ENCODE measurements around the gene RSRC1. TPM values are rescaled to one million over a fixed set of nuclear protein-coding genes. Genes with fewer than 3 reads are reported as not detected.

RSRC1 gene
- total RNA-seq, 8 experiments from 2014 or later: 38.3 to 159 (median 45.1) TPM

DNA sequence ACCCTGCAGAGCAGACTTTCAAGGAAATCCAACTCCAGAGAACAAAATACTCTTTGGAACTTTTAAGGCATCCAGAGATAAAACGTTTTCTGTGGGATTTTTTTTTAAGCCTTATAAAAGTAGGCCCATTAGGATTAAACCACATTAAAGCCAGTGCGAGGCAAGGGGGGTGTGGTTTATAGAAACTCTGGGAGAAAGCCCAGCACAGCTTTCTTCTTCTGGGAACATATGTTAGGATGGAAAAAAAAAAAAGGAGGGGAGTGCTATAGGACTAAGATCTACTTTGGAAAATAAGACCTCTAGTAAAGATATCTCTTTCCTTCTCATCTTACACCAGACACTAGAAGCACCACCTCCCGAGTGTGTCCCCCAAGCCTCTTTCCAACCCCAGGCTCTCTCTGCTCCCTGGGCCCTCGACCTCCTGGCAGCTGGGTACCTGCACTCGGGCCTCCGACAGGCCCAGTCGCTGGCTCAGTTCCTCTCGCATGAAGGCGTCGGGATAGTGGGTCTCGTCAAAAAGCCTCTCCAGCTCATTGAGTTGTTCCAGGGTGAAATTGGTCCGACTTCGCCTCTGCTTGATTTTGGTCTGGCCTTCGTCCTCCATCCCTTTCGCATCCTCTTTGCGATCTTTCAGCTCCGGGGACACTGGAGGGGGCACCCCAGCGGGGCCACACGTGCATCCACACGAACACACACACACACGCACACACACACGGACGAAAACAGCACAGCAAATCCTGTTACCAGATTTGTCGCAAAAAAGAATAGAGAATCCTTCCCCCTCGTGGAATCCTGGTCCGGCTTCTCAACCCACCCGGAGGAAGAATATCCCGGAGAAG lies 7.4 kb upstream of the RSRC1 start:
- in situ Hi-C loops (cut with MboI; ENCODE audit: low pct_unique_long_range_greater_than_20kb in 2 of 9, low sequenced_read_pairs in 9 of 9, unreplicated experiment in 9 of 9): loop anchor here in 3 of 9 experiments (25.0 kb wide), 3 partner anchors 210 to 490 kb away; no protein-coding TSS in a partner anchor
- 14 to 93% (median 41%) methylated on average over 1 to 20 of the region's 28 CpGs for WGBS, 10 experiments
- Histone ChIP-seq H3K27ac (no peak overlapping the region), H3K4me1 (replicated peaks in 1 of 2) (peaks cover 4% of the 10 kb centered on the region in 2 donors), H3K4me3 (peak overlapping the region in 2 of 5 donors; percentile 15 to 49)
- no peak for ATAC-seq (replicated peaks in 6 of 8)

DNA sequence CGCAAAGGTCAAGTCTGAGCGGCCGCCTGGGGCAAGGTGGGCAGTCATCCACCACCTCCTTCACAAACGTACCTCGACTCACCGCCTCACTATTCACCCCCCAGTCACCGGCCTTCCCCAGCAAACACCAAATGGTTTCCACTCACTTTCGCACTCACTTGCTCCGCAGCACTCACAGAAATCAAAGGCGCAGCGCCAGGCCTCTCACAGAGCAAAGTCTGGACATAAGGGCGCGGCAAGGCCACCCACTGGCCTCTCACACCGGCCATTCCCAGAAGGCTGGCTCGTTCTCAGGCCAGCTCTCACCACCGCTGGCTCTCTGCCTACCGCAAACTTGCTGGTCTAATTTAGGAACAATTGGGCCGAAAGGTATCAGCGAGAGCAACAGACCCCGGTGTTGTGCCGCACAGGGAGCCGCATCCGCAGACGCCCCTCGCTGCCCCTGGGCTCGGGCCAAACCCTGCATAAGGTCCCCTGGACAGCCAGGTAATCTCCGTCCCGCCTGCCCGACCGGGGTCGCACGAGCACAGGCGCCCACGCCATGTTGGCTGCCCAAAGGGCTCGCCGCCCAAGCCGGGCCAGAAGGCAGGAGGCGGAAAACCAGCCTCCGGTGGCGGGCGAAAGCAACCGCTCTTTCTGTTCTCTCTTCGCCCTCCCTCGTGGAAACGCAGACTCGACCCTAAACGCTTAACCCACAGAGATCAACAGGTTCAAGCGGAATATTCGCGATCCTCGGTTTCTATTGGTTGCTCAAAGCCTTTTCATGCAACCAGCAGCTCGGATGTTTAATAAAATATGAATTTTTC lies 6.6 kb upstream of the RSRC1 start:
- in situ Hi-C loops (cut with MboI; ENCODE audit: low pct_unique_long_range_greater_than_20kb in 2 of 9, low sequenced_read_pairs in 9 of 9, unreplicated experiment in 9 of 9): loop anchor here in 3 of 9 experiments (25.0 kb wide), 3 partner anchors 209 to 491 kb away; no protein-coding TSS in a partner anchor
- ATAC-seq (replicated peaks in 6 of 8): peak in 1 of 8 experiments; percentile 5
- 0 to 78% (median 20%) methylated on average over 1 to 34 of the region's 52 CpGs; no CpG with 5 or more reads in 1 of the 10 experiments for WGBS, 10 experiments
- Histone ChIP-seq H3K4me1 (replicated peaks in 1 of 2) (peaks cover 3 to 4% of the 10 kb centered on the region in 2 donors), H3K27ac (no peak overlapping the region), H3K4me3 (peak overlapping the region; percentile 14 to 71 (median 17))

DNA sequence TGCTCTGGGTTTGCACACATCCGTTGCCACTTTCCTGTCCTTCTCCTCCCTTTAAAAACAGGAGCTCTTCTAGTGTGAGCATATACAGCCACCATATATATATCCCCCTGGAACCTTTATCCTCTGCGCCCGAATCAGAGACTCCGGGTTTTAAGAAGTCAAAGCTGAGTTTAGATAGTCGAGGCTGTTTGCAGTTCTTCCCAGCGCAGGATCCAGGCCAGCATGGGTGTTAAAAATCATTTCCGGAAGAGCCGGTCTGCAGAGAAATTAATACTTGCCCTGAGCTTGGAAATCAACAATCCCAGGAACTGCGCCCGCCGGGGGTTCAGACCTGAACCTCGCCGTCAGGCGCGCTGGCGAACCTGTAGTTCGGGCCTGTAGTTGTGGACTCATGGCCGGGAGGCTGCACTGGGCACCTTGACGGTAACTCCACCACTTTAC lies 6.0 kb upstream of the RSRC1 start:
- Histone ChIP-seq H3K4me1 (replicated peaks in 1 of 2) (peaks cover 0 to 4% of the 10 kb centered on the region in 2 donors), H3K4me3 (peak overlapping the region in 4 of 5 donors; percentile 15 to 71 (median 46)), H3K27ac (no peak overlapping the region)
- in situ Hi-C loops (cut with MboI; ENCODE audit: low pct_unique_long_range_greater_than_20kb in 2 of 9, low sequenced_read_pairs in 9 of 9, unreplicated experiment in 9 of 9): loop anchor here in 3 of 9 experiments (25.0 kb wide), 3 partner anchors 208 to 492 kb away; no protein-coding TSS in a partner anchor
- ATAC-seq (replicated peaks in 6 of 8): no peak
- 0 to 74% (median 29%) methylated on average over 1 to 14 of the region's 19 CpGs; no CpG with 5 or more reads in 2 of the 10 experiments for WGBS, 10 experiments

- in situ Hi-C loops (cut with MboI; ENCODE audit: low pct_unique_long_range_greater_than_20kb in 2 of 9, low sequenced_read_pairs in 9 of 9, unreplicated experiment in 9 of 9): loop anchor here in 3 of 9 experiments (25.0 kb wide), 3 partner anchors 208 to 492 kb away; no protein-coding TSS in a partner anchor
- Histone ChIP-seq H3K4me1 (replicated peaks in 1 of 2) (peaks cover 0 to 4% of the 10 kb centered on the region in 2 donors), H3K4me3 (peak overlapping the region in 4 of 5 donors; percentile 33 to 71 (median 46)), H3K27ac (no peak overlapping the region)
- WGBS, 10 experiments: 0 to 50% (median 30%) methylated on average over 1 to 5 of the region's 5 CpGs; no CpG with 5 or more reads in 1 of the 10 experiments
- ATAC-seq (replicated peaks in 6 of 8): no peak
Measured at GRCh38 chr3:158104431-158104921, 5.4 kb upstream of the RSRC1 start.

DNA sequence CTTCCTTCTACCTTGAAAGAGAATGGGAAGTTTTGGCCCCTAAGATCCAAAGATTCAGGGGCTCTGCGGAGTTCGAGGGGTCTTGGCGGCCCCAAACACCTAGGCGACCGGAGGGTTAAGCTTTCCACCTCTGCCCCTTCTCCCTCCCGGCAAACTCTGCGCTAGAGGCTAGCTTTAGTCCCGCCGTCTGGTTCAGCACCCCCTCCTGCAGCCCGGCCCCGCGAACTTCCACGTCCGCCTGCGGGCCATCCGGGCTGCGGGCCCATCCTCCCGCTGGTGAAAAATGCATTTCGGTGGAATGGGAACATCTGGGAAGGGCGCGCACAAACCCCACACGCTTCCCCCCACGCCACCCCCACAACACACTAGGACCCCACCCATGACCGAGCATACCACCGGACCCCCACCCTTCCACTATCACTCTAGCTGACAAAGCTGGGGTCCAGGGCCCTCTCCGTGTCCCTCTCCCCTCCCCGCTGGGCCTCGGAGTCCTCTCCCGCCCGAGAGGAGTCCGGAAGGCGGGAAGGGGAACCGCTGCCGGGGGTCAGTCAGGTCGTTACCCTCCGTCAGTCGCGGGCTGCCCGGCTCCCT lies 4.7 kb upstream of the RSRC1 start:
- peak overlapping the region; percentile 31 to 71 (median 44) for H3K4me3 ChIP-seq
- 0% methylated on average over 2 to 4 of the region's 39 CpGs; no CpG with 5 or more reads in 7 of the 10 experiments for WGBS, 10 experiments
- peak in 6 of 8 experiments; percentile 8 to 34 (median 14) for ATAC-seq (replicated peaks in 6 of 8)
- in situ Hi-C loops (cut with MboI; ENCODE audit: low pct_unique_long_range_greater_than_20kb in 2 of 9, low sequenced_read_pairs in 9 of 9, unreplicated experiment in 9 of 9): loop anchor here in 3 of 9 experiments (25.0 kb wide), 3 partner anchors 207 to 493 kb away; no protein-coding TSS in a partner anchor
- peaks cover 0 to 4% of the 10 kb centered on the region in 2 donors for H3K4me1 ChIP-seq (replicated peaks in 1 of 2)
- peak overlapping the region in 1 of 2 donors; percentile 79 for H3K27ac ChIP-seq

GRCh38 chr3:158105710-158106253 lies 4.1 kb upstream of the RSRC1 start:
- Histone ChIP-seq H3K4me1 (replicated peaks in 1 of 2) (peaks cover 0 to 5% of the 10 kb centered on the region in 2 donors), H3K4me3 (peak overlapping the region; percentile 31 to 71 (median 44)), H3K27ac (peak overlapping the region in 1 of 2 donors; percentile 79)
- peak in 6 of 8 experiments; percentile 11 to 40 (median 16) for ATAC-seq (replicated peaks in 6 of 8)
- in situ Hi-C loops (cut with MboI; ENCODE audit: low pct_unique_long_range_greater_than_20kb in 2 of 9, low sequenced_read_pairs in 9 of 9, unreplicated experiment in 9 of 9): loop anchor here in 3 of 9 experiments (25.0 kb wide), 3 partner anchors 207 to 493 kb away; no protein-coding TSS in a partner anchor
- 0 to 2% (median 0%) methylated on average over 1 to 10 of the region's 45 CpGs; no CpG with 5 or more reads in 4 of the 10 experiments for WGBS, 10 experiments

DNA sequence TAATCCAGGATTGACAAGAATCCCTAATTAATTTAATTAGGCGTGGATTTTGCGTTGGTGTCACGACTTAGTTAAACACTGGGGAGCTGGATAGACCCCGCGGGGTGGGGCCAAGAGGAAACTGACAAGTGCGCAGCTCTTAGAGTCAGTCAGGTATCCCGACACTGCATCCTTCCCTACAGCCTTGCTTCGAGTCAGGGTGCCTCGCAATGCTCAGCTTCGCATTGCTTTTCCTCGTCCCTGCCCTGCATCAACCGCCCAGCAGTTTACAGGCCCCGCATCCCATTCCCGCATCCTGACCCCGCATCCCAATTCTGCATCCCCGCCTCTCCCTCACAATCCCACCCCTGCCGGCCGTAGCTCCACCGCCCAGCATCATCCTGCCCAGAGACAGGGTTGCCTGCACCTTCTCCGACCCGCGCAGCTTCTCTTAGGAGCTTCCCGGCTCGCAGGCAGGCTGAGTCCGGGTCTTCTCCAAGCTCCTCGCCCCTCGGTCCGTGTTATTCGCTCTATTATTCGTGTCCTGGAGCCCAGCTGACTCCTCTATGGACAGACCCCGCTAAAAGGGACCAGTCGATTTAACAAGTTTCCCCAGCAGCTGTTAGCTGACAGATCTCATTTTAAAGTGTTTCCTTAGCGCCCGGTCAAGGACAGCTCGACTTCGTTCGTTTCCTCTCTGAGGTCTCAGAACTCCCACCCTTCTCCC lies 3.0 kb upstream of the RSRC1 start:
- in situ Hi-C loops (cut with MboI; ENCODE audit: low pct_unique_long_range_greater_than_20kb in 2 of 9, low sequenced_read_pairs in 9 of 9, unreplicated experiment in 9 of 9): loop anchor here in 3 of 9 experiments (25.0 kb wide), 3 partner anchors 205 to 495 kb away; no protein-coding TSS in a partner anchor
- peak overlapping the region in 1 of 2 donors; percentile 45 for H3K27ac ChIP-seq
- 0 to 10% (median 0%) methylated on average over 1 to 25 of the region's 37 CpGs; no CpG with 5 or more reads in 5 of the 10 experiments for WGBS, 10 experiments

DNA sequence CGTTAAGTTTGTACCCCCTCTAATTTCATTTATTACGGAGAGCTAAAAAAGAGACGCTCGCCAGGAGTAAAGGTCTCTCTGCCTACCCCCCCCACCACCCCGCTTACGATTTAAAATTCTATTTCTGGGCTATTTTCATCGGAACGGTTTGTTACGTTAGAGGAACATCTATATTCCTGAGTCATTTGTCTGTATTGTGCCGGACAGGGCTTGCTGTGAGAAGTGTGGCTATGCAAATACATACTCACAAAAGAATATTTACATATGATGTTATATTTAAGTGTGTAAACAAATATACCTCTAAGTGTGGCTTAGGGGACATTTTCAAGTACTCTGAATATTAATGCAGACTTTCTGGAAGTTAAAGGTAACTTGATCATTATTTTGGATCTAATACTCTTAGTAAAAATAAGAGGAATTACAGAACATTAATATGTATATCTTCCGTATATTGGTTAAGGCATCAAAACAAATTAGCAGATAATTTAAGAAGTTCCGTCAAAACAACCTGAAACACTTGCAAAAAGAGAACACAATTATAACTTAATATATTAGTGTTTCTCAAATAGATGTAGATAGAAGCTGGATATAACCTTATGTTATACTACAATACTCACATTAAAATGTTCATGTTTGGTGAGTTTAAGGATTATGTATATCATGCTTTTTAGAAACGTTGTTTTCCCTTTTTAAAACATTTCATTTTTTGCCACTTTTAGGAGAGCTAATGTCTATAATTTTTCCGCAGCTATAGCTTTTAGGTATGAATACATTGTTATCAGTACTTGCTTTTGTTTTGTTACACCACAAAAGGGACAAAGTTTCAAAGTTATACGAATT lies 2.1 kb upstream of the RSRC1 start:
- in situ Hi-C loops (cut with MboI; ENCODE audit: low pct_unique_long_range_greater_than_20kb in 2 of 9, low sequenced_read_pairs in 9 of 9, unreplicated experiment in 9 of 9): loop anchor here in 3 of 9 experiments (25.0 kb wide), 3 partner anchors 204 to 496 kb away; no protein-coding TSS in a partner anchor
- 11 to 77% (median 30%) methylated on average over 2 to 13 of the region's 15 CpGs for WGBS, 10 experiments
- Histone ChIP-seq H3K4me1 (replicated peaks in 1 of 2) (peaks cover 4 to 14% of the 10 kb centered on the region in 2 donors), H3K27ac (no peak overlapping the region), H3K4me3 (peak overlapping the region in 3 of 5 donors; percentile 44 to 71 (median 49))
- ATAC-seq (replicated peaks in 6 of 8): no peak

More for the DNA sequence above, 3.0 kb upstream of the RSRC1 start:
- peak overlapping the region; percentile 31 to 71 (median 44) for H3K4me3 ChIP-seq
- H3K4me1 ChIP-seq (replicated peaks in 1 of 2): peaks cover 4 to 14% of the 10 kb centered on the region in 2 donors
- ATAC-seq (replicated peaks in 6 of 8): peak; percentile 5 to 60 (median 48)

DNA sequence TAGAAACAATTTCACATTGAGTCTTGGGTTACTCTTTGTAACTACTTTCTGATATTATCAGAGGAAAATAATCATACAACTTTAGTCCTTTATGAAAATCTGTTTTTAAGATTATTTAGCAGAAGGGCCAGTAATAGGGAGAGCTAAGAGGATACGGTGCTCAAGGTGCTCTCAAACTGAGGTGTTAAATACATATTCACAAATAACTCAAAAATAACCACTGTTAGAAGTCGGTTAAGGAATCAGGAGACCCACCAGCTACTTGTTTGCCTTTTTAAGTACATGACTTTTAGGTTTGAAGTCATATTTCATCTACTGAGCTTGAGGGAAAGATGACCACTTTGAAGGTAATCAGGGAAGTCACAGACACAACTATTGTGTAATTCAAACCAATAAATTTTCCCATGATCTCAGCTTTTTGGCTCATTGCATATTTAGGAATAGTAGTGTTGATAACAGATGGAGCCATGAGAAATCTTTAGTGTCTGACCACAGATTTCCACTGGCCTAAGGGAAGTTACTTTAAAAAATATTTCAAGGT lies 1.4 kb upstream of the RSRC1 start:
- WGBS, 10 experiments: 10 to 60% (median 37%) methylated on average over 1 to 2 of the region's 2 CpGs
- H3K4me1 ChIP-seq (replicated peaks in 1 of 2): peaks cover 4 to 14% of the 10 kb centered on the region in 2 donors
- H3K4me3 ChIP-seq: no peak overlapping the region
- no peak overlapping the region for H3K27ac ChIP-seq
- no peak for ATAC-seq (replicated peaks in 6 of 8)
- in situ Hi-C loops (cut with MboI; ENCODE audit: low pct_unique_long_range_greater_than_20kb in 2 of 9, low sequenced_read_pairs in 9 of 9, unreplicated experiment in 9 of 9): loop anchor here in 3 of 9 experiments (25.0 kb wide), 3 partner anchors 204 to 496 kb away; no protein-coding TSS in a partner anchor

GRCh38 chr3:158109295-158109803 lies 540 bp upstream of the RSRC1 start:
- Histone ChIP-seq H3K4me3 (peak overlapping the region; percentile 74 to 97 (median 85)), H3K4me1 (replicated peaks in 1 of 2) (peaks cover 4 to 10% of the 10 kb centered on the region in 2 donors), H3K27ac (peak overlapping the region in 1 of 2 donors; percentile 76)
- ATAC-seq (replicated peaks in 6 of 8): peak in 1 of 8 experiments; percentile 4
- WGBS, 10 experiments: 0 to 42% (median 17%) methylated on average over 1 to 9 of the region's 9 CpGs; no CpG with 5 or more reads in 1 of the 10 experiments
- in situ Hi-C loops (cut with MboI; ENCODE audit: low pct_unique_long_range_greater_than_20kb in 2 of 9, low sequenced_read_pairs in 9 of 9, unreplicated experiment in 9 of 9): loop anchor here in 3 of 9 experiments (25.0 kb wide), 3 partner anchors 203 to 497 kb away; no protein-coding TSS in a partner anchor

Measured in motor neuron (in vitro differentiated cells).